H9 (cell line): ENCODE data around the gene TCF7L2. TPM values are rescaled to one million over a fixed set of nuclear protein-coding genes. Genes with fewer than 3 reads are reported as not detected.

Experiments used
- DNase-seq: peaks from one replicate; pipeline ENCODE4 v3.0.0-alpha.2; 2017
- H2AFZ ChIP-seq: one replicate; pipeline ENCODE4 v1.6.1; 2013; ENCODE audit warnings: mild to moderate bottlenecking, low read length, control low read depth, moderate library complexity
- H2AK5ac ChIP-seq: 2 replicates; pipeline ENCODE4 v1.6.1; 2013; ENCODE audit warnings: low read length, control low read depth, mixed read lengths; ENCODE audit not compliant: insufficient read length
- H2BK120ac ChIP-seq: one replicate; pipeline ENCODE4 v1.6.1; 2013; ENCODE audit warnings: low read depth, mild to moderate bottlenecking, low read length, control low read depth, inconsistent platforms; ENCODE audit not compliant: poor library complexity, severe bottlenecking
- H2BK12ac ChIP-seq: 2 replicates; pipeline ENCODE4 v1.6.1; 2013; ENCODE audit warnings: low read length, control low read depth, mixed read lengths, low read depth; ENCODE audit not compliant: insufficient read length
- H2BK15ac ChIP-seq: 2 replicates; pipeline ENCODE4 v1.6.1; 2013; ENCODE audit warnings: low read depth, low read length, control low read depth
- H2BK20ac ChIP-seq: one replicate; pipeline ENCODE4 v1.6.1; 2013; ENCODE audit warnings: low read depth, mild to moderate bottlenecking, low read length, control low read depth, inconsistent platforms; ENCODE audit not compliant: poor library complexity, severe bottlenecking
- H2BK5ac ChIP-seq: 2 replicates; pipeline ENCODE4 v1.6.1; 2013; ENCODE audit warnings: low read length, control low read depth, mixed read lengths; ENCODE audit not compliant: insufficient read length
- H3K14ac ChIP-seq: 2 replicates; pipeline ENCODE4 v1.6.1; 2013; ENCODE audit warnings: low read length, control low read depth; ENCODE audit not compliant: insufficient read depth
- H3K18ac ChIP-seq: 2 replicates; pipeline ENCODE4 v1.6.1; 2013; ENCODE audit warnings: low read depth, mild to moderate bottlenecking, mixed read lengths, low read length, control low read depth; ENCODE audit not compliant: insufficient read length
- H3K23ac ChIP-seq: 2 replicates; pipeline ENCODE4 v1.6.1; 2013; ENCODE audit warnings: low read length, control low read depth, mixed read lengths, low read depth; ENCODE audit not compliant: insufficient read length
- H3K23me2 ChIP-seq: 2 replicates; pipeline ENCODE4 v1.6.1; 2013; ENCODE audit warnings: low read depth, mild to moderate bottlenecking, mixed read lengths, low read length, control low read depth; ENCODE audit not compliant: insufficient read length, poor library complexity, severe bottlenecking
- H3K27ac ChIP-seq: 2 replicates; pipeline ENCODE4 v1.5.1; 2013; ENCODE audit warnings: low read length, control low read depth, mixed read lengths, low read depth; ENCODE audit not compliant: insufficient read length
- H3K27me3 ChIP-seq: 2 replicates; pipeline ENCODE4 v1.6.1; 2013; ENCODE audit warnings: low read length, control low read depth, inconsistent platforms; ENCODE audit not compliant: insufficient read depth
- H3K4ac ChIP-seq: 2 replicates; pipeline ENCODE4 v1.6.1; 2013; ENCODE audit warnings: low read depth, mild to moderate bottlenecking, control low read depth, inconsistent platforms, low read length, moderate library complexity
- H3K4me1 ChIP-seq: 2 replicates; pipeline ENCODE4 v1.6.1; 2013; ENCODE audit warnings: low read length, control low read depth, inconsistent platforms; ENCODE audit not compliant: insufficient read depth
- H3K4me2 ChIP-seq: 2 replicates; pipeline ENCODE4 v1.6.1; 2013; ENCODE audit warnings: low read length, control low read depth, mixed read lengths; ENCODE audit not compliant: insufficient read length, insufficient read depth
- H3K56ac ChIP-seq: 2 replicates; pipeline ENCODE4 v1.6.1; 2013; ENCODE audit warnings: low read depth, mild to moderate bottlenecking, mixed read lengths, low read length, control low read depth; ENCODE audit not compliant: insufficient read length
- H3K79me1 ChIP-seq: 2 replicates; pipeline ENCODE4 v1.6.1; 2013; ENCODE audit warnings: low read depth, mild to moderate bottlenecking, moderate library complexity, low read length, control low read depth, inconsistent platforms; ENCODE audit not compliant: insufficient read depth, poor library complexity, severe bottlenecking
- H3K79me2 ChIP-seq: 2 replicates; pipeline ENCODE4 v1.6.1; 2013; ENCODE audit warnings: low read length, control low read depth, inconsistent platforms; ENCODE audit not compliant: insufficient read depth
- H3K9ac ChIP-seq: 2 replicates; pipeline ENCODE4 v1.6.1; 2013; ENCODE audit warnings: low read length, control low read depth, mixed read lengths; ENCODE audit not compliant: insufficient read length; ENCODE audit errors: extremely low read depth
- H3K9me3 ChIP-seq: one replicate; pipeline ENCODE4 v1.6.1; 2013; ENCODE audit warnings: low read depth, low read length, inconsistent platforms; ENCODE audit not compliant: control insufficient read depth
- H3T11ph ChIP-seq: one replicate; pipeline ENCODE4 v1.6.1; 2013; ENCODE audit warnings: mild to moderate bottlenecking, low read length, control low read depth, inconsistent platforms
- H4K20me1 ChIP-seq: one replicate; pipeline ENCODE4 v1.6.1; 2013; ENCODE audit not compliant: control insufficient read depth, insufficient read length, insufficient read depth
- H4K5ac ChIP-seq: 2 replicates; pipeline ENCODE4 v1.6.1; 2013; ENCODE audit warnings: low read depth, mild to moderate bottlenecking, mixed read lengths, low read length, control low read depth; ENCODE audit not compliant: insufficient read length
- H4K8ac ChIP-seq: replicated peaks from 2 replicates; pipeline ENCODE4 v1.6.1; 2013; ENCODE audit warnings: low read length, control low read depth, mixed read lengths, low read depth; ENCODE audit not compliant: insufficient read length
- H4K91ac ChIP-seq: 2 replicates; pipeline ENCODE4 v1.6.1; 2013; ENCODE audit warnings: low read depth, mild to moderate bottlenecking, moderate library complexity, mixed read lengths, low read length, control low read depth; ENCODE audit not compliant: insufficient read length
- H3K27ac Mint-ChIP-seq, 3 experiments: 2 replicates in 2 of 3; 3 replicates in 1 of 3; pipeline ENCODE4 v1.8.0; 2020 to 2021; ENCODE audit warnings: mixed read lengths in 3 of 3, mild to moderate bottlenecking in 1 of 3, moderate library complexity in 1 of 3
- H3K27me3 Mint-ChIP-seq: 2 replicates; pipeline ENCODE4 v1.8.0; 2021; ENCODE audit warnings: low read depth, mild to moderate bottlenecking, moderate library complexity, mixed read lengths
- H3K36me3 Mint-ChIP-seq, 3 experiments: 2 replicates in 2 of 3; 3 replicates in 1 of 3; pipeline ENCODE4 v1.8.0; 2020 to 2021; ENCODE audit warnings: low read depth in 3 of 3, mixed read lengths in 3 of 3; ENCODE audit not compliant: insufficient read depth in 1 of 3
- H3K4me1 Mint-ChIP-seq, 2 experiments: 2 replicates each; pipeline ENCODE4 v1.8.0; 2020; ENCODE audit warnings: mixed read lengths in 2 of 2
- H3K4me3 Mint-ChIP-seq, 2 experiments: 2 replicates in 1 of 2; 3 replicates in 1 of 2; pipeline ENCODE4 v1.8.0; 2020 to 2021; ENCODE audit warnings: mild to moderate bottlenecking in 2 of 2, mixed read lengths in 2 of 2, moderate library complexity in 1 of 2
- H3K9me3 Mint-ChIP-seq, 2 experiments: 2 replicates in 1 of 2; 3 replicates in 1 of 2; pipeline ENCODE4 v1.8.0; 2020; ENCODE audit warnings: mild to moderate bottlenecking in 2 of 2, mixed read lengths in 2 of 2, moderate library complexity in 1 of 2
- WGBS: extraction: QIAGEN DNeasy Blood & Tissue Kit; methylation state at CpG from one replicate; pipeline ENCODE4 v1.1.7; 2013; ENCODE audit warnings: missing lambda C conversion rate, low lambda C conversion rate, mixed read lengths; ENCODE audit not compliant: insufficient read length; ENCODE audit errors: extremely low coverage; 5-methylcytosine and 5-hydroxymethylcytosine counted together
- total RNA-seq: library from RNA; stranded (reverse); gene quantifications from 2 replicates; pipeline ENCODE4 v1.2.1, GENCODE V29; 2021
- TF ChIP-seq, protein P1 (sequence below): fragments of 200-600 bp; sonication (generic); conservative IDR thresholded peaks from 3 replicates; pipeline ENCODE4 v1.8.0; 2021; ENCODE audit warnings: antibody characterized with exemption, mild to moderate bottlenecking

TCF7L2 gene
- total RNA-seq, 1 experiment from 2014 or later, result 71.1 TPM

DNA sequence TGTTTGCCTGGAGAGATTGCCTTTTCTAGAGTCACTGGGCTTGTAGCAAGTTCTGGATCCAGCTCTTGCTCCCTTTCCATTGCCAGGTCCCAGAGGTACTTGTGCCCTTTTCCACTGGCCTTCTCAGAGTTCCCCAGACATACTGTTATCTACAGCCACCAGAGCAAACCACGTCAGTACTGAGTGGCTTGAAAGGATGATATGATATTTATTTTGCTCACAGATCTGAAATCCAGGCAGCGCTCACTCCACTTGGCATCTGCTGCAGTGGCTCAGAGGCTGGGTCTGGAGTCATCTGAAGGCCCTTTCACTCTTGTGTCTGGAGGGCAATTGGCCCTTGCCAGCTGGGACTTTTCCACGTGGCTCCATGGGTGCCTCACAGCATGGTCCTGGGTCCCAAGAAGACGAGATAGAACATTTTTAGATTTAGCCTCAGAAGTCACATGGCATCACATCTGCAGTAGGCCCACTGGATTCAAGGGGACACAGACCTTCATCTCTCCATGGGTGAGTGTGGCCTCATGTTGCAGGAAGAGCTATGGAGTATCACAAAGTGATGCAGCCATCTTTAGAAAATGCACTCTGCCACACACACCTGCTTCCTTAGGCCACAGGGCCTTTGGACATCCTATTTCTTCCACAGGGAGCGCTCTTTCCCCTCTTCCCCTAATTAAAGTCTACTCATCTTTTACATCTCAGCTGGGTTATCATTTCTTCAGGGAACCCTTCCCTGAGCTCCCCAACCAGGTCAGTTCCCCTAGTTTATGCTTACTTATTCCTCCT lies 22.9 kb upstream of the TCF7L2 start:
- Histone ChIP-seq H3K4me2 (no peak overlapping the region), H3K23me2 (no peaks in the 10 kb centered on the region), H4K91ac (no peak overlapping the region), H3K79me1 (no peaks in the 10 kb centered on the region), H3K18ac (no peak overlapping the region), H3K9me3 (no peaks in the 10 kb centered on the region), H2BK12ac (no peak overlapping the region), H2BK120ac (no peak overlapping the region), H4K8ac (no peak overlapping the region), H4K5ac (no peak overlapping the region), H3K4ac (no peak overlapping the region), H2BK20ac (no peak overlapping the region), H2BK5ac (no peak overlapping the region), H3K27me3 (peaks cover 2% of the 10 kb centered on the region; the same call in 1 of the 2 replicates), H3K14ac (no peak overlapping the region), H3K9ac (no peak overlapping the region), H2BK15ac (no peak overlapping the region), H2AK5ac (no peak overlapping the region), H3K23ac (no peak overlapping the region), H3K27ac (no peak overlapping the region), H3T11ph (no peak overlapping the region), H3K79me2 (no peaks in the 10 kb centered on the region), H3K56ac (no peak overlapping the region), H2AFZ (no peak overlapping the region), H4K20me1 (no peaks in the 10 kb centered on the region), H3K4me1 (peaks cover 5% of the 10 kb centered on the region; the same call in 1 of the 2 replicates)
- no peak for DNase-seq
- Mint-ChIP-seq H3K4me1 (peaks cover 17 to 18% of the 10 kb centered on the region in 2 experiments), H3K27ac (peak overlapping the region in 1 of 3 experiments; percentile 93; a peak in 4 of 7 replicates), H3K27me3 (no peaks in the 10 kb centered on the region), H3K36me3 (peaks cover 0 to 10% (median 0%) of the 10 kb centered on the region in 3 experiments; a peak in 2 of 7 replicates), H3K4me3 (no peak overlapping the region), H3K9me3 (peaks cover 0 to 7% of the 10 kb centered on the region in 2 experiments; a peak in 1 of 5 replicates)
- whole genome bisulfite sequencing, result no CpG with 5 or more reads among the region's 5 CpGs
- TF ChIP-seq, protein P1, sequence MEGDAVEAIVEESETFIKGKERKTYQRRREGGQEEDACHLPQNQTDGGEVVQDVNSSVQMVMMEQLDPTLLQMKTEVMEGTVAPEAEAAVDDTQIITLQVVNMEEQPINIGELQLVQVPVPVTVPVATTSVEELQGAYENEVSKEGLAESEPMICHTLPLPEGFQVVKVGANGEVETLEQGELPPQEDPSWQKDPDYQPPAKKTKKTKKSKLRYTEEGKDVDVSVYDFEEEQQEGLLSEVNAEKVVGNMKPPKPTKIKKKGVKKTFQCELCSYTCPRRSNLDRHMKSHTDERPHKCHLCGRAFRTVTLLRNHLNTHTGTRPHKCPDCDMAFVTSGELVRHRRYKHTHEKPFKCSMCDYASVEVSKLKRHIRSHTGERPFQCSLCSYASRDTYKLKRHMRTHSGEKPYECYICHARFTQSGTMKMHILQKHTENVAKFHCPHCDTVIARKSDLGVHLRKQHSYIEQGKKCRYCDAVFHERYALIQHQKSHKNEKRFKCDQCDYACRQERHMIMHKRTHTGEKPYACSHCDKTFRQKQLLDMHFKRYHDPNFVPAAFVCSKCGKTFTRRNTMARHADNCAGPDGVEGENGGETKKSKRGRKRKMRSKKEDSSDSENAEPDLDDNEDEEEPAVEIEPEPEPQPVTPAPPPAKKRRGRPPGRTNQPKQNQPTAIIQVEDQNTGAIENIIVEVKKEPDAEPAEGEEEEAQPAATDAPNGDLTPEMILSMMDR, result peak; percentile 28; the same call in 2 of the 3 replicates
